Smooth muscle cell (in vitro differentiated cells): Measurements from ENCODE around the gene TEAD1. TPM values are rescaled to one million over a fixed set of nuclear protein-coding genes. Genes with fewer than 3 reads are reported as not detected.

Experiments
- DNase-seq: peaks from one replicate; lab custom pipeline; 2025; ENCODE audit not compliant: unreplicated experiment; lab: John Stamatoyannopoulos, UW
- H2AFZ ChIP-seq: fragments of 200-600 bp; sonication (generic); 2 replicates; pipeline ENCODE4 v1.6.0; 2016; ENCODE audit warnings: antibody characterized with exemption, low read depth, mild to moderate bottlenecking
- H3F3A ChIP-seq: fragments of 200-600 bp; sonication (generic); 2 replicates; pipeline ENCODE4 v1.6.0; 2017; ENCODE audit warnings: antibody characterized with exemption, low read depth
- H3K27ac ChIP-seq: fragments of 200-600 bp; sonication (generic); 2 replicates; pipeline ENCODE4 v1.5.1; 2016; ENCODE audit warnings: low read depth, mild to moderate bottlenecking
- H3K27me3 ChIP-seq: fragments of 200-600 bp; sonication (generic); 2 replicates; pipeline ENCODE4 v1.6.1; 2016; ENCODE audit warnings: low read depth, mild to moderate bottlenecking
- H3K36me3 ChIP-seq: fragments of 200-600 bp; sonication (generic); 2 replicates; pipeline ENCODE4 v1.5.1; 2016; ENCODE audit warnings: low read depth
- H3K4me1 ChIP-seq: fragments of 200-600 bp; sonication (generic); 2 replicates; pipeline ENCODE4 v1.5.1; 2016; ENCODE audit warnings: low read depth
- H3K4me2 ChIP-seq: fragments of 200-600 bp; sonication (generic); 2 replicates; pipeline ENCODE4 v1.6.0; 2016; ENCODE audit warnings: mild to moderate bottlenecking
- H3K4me3 ChIP-seq: fragments of 200-600 bp; sonication (generic); 2 replicates; pipeline ENCODE4 v1.5.1; 2016; ENCODE audit warnings: mild to moderate bottlenecking
- H3K79me2 ChIP-seq: fragments of 200-600 bp; sonication (generic); 2 replicates; pipeline ENCODE4 v1.6.0; 2016; ENCODE audit warnings: low read depth, mild to moderate bottlenecking
- H3K9ac ChIP-seq: fragments of 200-600 bp; sonication (generic); 2 replicates; pipeline ENCODE4 v1.6.0; 2016; ENCODE audit warnings: low read depth
- H3K9me3 ChIP-seq: fragments of 200-600 bp; sonication (generic); replicated peaks from 2 replicates; pipeline ENCODE4 v1.5.1; 2016; ENCODE audit warnings: low read depth
- H4K20me1 ChIP-seq: fragments of 200-600 bp; sonication (generic); 2 replicates; pipeline ENCODE4 v1.6.0; 2016; ENCODE audit warnings: low read depth
- CTCF ChIP-seq: fragments of 200-600 bp; sonication (generic); IDR thresholded peaks from 2 replicates; pipeline ENCODE4 v1.5.1; 2017; ENCODE audit warnings: borderline replicate concordance, mild to moderate bottlenecking, antibody characterized with exemption; ENCODE audit not compliant: insufficient read depth, poor library complexity, severe bottlenecking
- WGBS: methylation state at CpG from one replicate; pipeline ENCODE4 v1.1.7; 2016; ENCODE audit warnings: low lambda C conversion rate; 5-methylcytosine and 5-hydroxymethylcytosine counted together
- polyA plus RNA-seq: library from polyadenylated mRNA; unstranded; fragments of >200 nt; fragmentation: Nextera tagmentation; extraction: Ambion mirVana; gene quantifications from 2 replicates; pipeline ENCODE4 v1.2.1, GENCODE V29; 2016
- total RNA-seq: library from RNA; depleted of rRNA; stranded (reverse); fragments of >200 nt; gene quantifications from 2 replicates; pipeline ENCODE4 v1.2.3, GENCODE V29; 2014

Gene TEAD1
- total and polyA plus RNA-seq, 2 experiments from 2014 or later, result 63.0 to 181 TPM

- Histone ChIP-seq H3K27ac (peak overlapping the region; percentile 66), H3K4me3 (no peak overlapping the region), H3K9ac (no peak overlapping the region), H3K9me3 (no peaks in the 10 kb centered on the region), H2AFZ (no peak overlapping the region), H3K36me3 (no peaks in the 10 kb centered on the region), H3K4me1 (peaks cover 9% of the 10 kb centered on the region), H3F3A (peaks cover 23% of the 10 kb centered on the region), H3K27me3 (no peaks in the 10 kb centered on the region), H4K20me1 (peaks cover 100% of the 10 kb centered on the region), H3K4me2 (peak overlapping the region; percentile 58), H3K79me2 (peaks cover 92% of the 10 kb centered on the region)
- TF ChIP-seq CTCF, result no peak
- WGBS, result 0% methylated on average over 1 of the region's 1 CpG
- DNase-seq, result no peak
Observed at GRCh38 chr11:12853325-12853651, 179.1 kb downstream of the TEAD1 start.

GRCh38 chr11:12853652-12854296, 179.6 kb downstream of the TEAD1 start:
- H3K36me3 ChIP-seq, result no peaks in the 10 kb centered on the region
- peak overlapping the region; percentile 58 for H3K4me2 ChIP-seq
- DNase-seq, result no peak
- peaks cover 9% of the 10 kb centered on the region for H3K4me1 ChIP-seq
- H3K4me3 ChIP-seq, result no peak overlapping the region
- peaks cover 92% of the 10 kb centered on the region for H3K79me2 ChIP-seq
- no peak for TF ChIP-seq CTCF
- H3K27me3 ChIP-seq, result no peaks in the 10 kb centered on the region
- 35% methylated on average over 7 of the region's 7 CpGs for WGBS
- H3F3A ChIP-seq, result peaks cover 23% of the 10 kb centered on the region
- H2AFZ ChIP-seq, result no peak overlapping the region
- H3K27ac ChIP-seq, result peak overlapping the region; percentile 66
- H3K9me3 ChIP-seq, result no peaks in the 10 kb centered on the region
- no peak overlapping the region for H3K9ac ChIP-seq
- H4K20me1 ChIP-seq, result peaks cover 100% of the 10 kb centered on the region

- peaks cover 23% of the 10 kb centered on the region for H3F3A ChIP-seq
- H2AFZ ChIP-seq, result no peak overlapping the region
- WGBS, result 94% methylated on average over 3 of the region's 3 CpGs
- H3K36me3 ChIP-seq, result no peaks in the 10 kb centered on the region
- H3K4me2 ChIP-seq, result no peak overlapping the region
- no peak for DNase-seq
- peaks cover 92% of the 10 kb centered on the region for H3K79me2 ChIP-seq
- no peak for TF ChIP-seq CTCF
- H4K20me1 ChIP-seq, result peaks cover 100% of the 10 kb centered on the region
- H3K27me3 ChIP-seq, result no peaks in the 10 kb centered on the region
- H3K4me1 ChIP-seq, result peaks cover 9% of the 10 kb centered on the region
- no peak overlapping the region for H3K9ac ChIP-seq
- H3K4me3 ChIP-seq, result no peak overlapping the region
- no peaks in the 10 kb centered on the region for H3K9me3 ChIP-seq
- peak overlapping the region; percentile 66 for H3K27ac ChIP-seq
Observed at GRCh38 chr11:12854297-12854661, 180.1 kb downstream of the TEAD1 start.

- no peak for DNase-seq
- Histone ChIP-seq H3K9me3 (no peaks in the 10 kb centered on the region), H3F3A (peaks cover 25% of the 10 kb centered on the region), H3K4me1 (peaks cover 14% of the 10 kb centered on the region), H3K36me3 (no peaks in the 10 kb centered on the region), H4K20me1 (peaks cover 100% of the 10 kb centered on the region), H3K4me2 (no peak overlapping the region), H3K27me3 (no peaks in the 10 kb centered on the region), H3K9ac (no peak overlapping the region), H3K4me3 (no peak overlapping the region), H3K79me2 (peaks cover 92% of the 10 kb centered on the region), H2AFZ (no peak overlapping the region), H3K27ac (peak overlapping the region; percentile 66)
- TF ChIP-seq CTCF, result no peak
- WGBS, result 95% methylated on average over 3 of the region's 3 CpGs
Observed at GRCh38 chr11:12854829-12855228, 180.6 kb downstream of the TEAD1 start.
